AG09309 (cell line): ENCODE data around the gene CC2D1B.

Experiments
- DNase-seq: peaks from one replicate; pipeline ENCODE4 v3.0.0-alpha.2; 2010; ENCODE audit warnings: low read depth
- H3K4me3 ChIP-seq: 2 replicates; pipeline ENCODE4 v1.5.1; 2011; ENCODE audit warnings: mild to moderate bottlenecking, low read depth, low read length, moderate library complexity; ENCODE audit not compliant: control insufficient read depth
- CTCF ChIP-seq: IDR thresholded peaks from 2 replicates; pipeline ENCODE4 v1.5.1; 2011; ENCODE audit warnings: mild to moderate bottlenecking, low read depth, low read length, inconsistent platforms; ENCODE audit not compliant: insufficient read depth, control insufficient read depth; ENCODE audit errors: missing control alignments

Gene CC2D1B

GRCh38 chr1:52337439-52337838, 28.6 kb downstream of the CC2D1B start:
- no peak for TF ChIP-seq CTCF
- no peak overlapping the region for H3K4me3 ChIP-seq
- no peak for DNase-seq

GRCh38 chr1:52334906-52335528, 31.0 kb downstream of the CC2D1B start:
- TF ChIP-seq CTCF = no peak
- DNase-seq = no peak
- no peak overlapping the region for H3K4me3 ChIP-seq

- no peak for TF ChIP-seq CTCF
- H3K4me3 ChIP-seq = no peak overlapping the region
- DNase-seq = no peak
Measured at GRCh38 chr1:52332411-52332810, 33.6 kb downstream of the CC2D1B start.

GRCh38 chr1:52328615-52329014, 37.4 kb downstream of the CC2D1B start:
- no peak for TF ChIP-seq CTCF
- DNase-seq = no peak
- H3K4me3 ChIP-seq = no peak overlapping the region

- no peak for TF ChIP-seq CTCF
- DNase-seq = no peak
- no peak overlapping the region for H3K4me3 ChIP-seq
Measured at GRCh38 chr1:52325786-52326185, 40.2 kb downstream of the CC2D1B start.

- H3K4me3 ChIP-seq = no peak overlapping the region
- DNase-seq = no peak
- no peak for TF ChIP-seq CTCF
Measured at GRCh38 chr1:52323731-52324130, 42.3 kb downstream of the CC2D1B start.

- DNase-seq = no peak
- no peak overlapping the region for H3K4me3 ChIP-seq
- TF ChIP-seq CTCF = no peak
Measured at GRCh38 chr1:52321061-52321460, 44.9 kb downstream of the CC2D1B start.
